Skeletal muscle cell (primary cell): Measurements from ENCODE around the gene PHKB.

Experiments used
- DNase-seq: peaks from one replicate; pipeline ENCODE4 v3.0.0-alpha.2; 2010; ENCODE audit warnings: low read depth
- H3K4me3 ChIP-seq: 2 replicates; pipeline ENCODE4 v1.5.1; 2011; ENCODE audit warnings: low read depth, mild to moderate bottlenecking, control low read depth, low read length, moderate library complexity

PHKB gene

DNA sequence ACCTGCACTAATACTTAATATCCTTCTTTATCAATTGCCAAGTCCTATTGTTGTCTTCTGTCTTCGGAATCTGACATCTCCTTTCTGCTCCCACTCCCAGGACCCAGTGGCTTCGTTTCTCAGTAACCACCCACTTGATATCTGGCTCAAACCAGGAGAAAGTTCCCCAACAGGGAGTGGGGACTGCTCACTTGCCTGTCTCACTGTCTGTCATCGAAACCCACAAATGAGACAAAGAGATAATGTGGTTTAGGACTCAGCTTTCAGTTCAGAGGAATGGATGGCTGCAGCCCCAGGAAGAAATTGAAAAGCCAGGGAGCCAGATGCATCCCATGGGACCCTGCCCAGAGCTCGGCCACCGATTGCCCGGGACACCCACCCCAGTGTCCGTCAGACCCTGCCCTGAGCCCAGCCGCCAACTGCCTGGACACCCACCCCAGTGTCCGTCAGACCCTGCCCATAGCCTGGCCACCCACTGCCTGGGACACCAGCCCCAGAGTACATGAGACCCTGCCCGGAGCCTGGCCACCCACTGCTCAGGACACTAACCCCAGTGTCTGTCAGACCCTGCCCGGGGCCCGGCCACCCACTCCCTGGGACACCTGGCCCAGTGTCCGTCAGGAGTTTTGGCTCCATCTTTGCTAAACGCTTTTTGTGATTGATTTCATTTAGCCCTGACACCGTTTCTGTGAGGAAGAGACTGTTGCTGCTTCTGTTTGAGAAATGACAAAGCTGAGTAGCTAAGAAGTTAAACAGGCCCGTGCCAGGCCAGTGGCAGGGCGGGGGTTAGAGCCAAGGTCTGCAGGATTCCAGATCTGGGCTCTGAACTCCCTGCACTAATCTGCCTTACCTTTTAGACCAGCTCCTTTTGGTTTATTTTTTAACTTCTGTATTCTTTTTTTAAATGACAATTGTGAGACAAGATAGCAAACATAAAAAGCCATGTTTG lies 251.4 kb downstream of the PHKB start:
- DNase-seq, result no peak
- H3K4me3 ChIP-seq, result no peak overlapping the region

DNA sequence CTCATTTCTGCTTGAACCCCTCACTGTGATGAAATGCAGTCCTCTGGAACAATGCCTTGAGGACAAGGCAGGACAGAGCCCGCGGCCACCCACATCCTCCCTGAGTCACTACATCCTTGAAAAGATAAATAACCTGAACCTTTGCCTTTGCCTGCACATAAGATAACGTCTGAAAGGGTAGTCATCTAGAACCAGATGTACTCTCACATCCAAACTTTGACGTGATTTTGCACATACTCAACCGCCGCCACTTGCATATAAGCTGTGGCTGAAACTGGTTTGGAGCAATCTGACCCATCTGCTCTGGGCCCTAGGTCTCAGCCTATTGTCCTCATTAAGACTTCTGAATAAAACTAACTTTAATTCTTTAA lies 252.1 kb downstream of the PHKB start:
- no peak overlapping the region for H3K4me3 ChIP-seq
- peak; percentile 70 for DNase-seq

DNA sequence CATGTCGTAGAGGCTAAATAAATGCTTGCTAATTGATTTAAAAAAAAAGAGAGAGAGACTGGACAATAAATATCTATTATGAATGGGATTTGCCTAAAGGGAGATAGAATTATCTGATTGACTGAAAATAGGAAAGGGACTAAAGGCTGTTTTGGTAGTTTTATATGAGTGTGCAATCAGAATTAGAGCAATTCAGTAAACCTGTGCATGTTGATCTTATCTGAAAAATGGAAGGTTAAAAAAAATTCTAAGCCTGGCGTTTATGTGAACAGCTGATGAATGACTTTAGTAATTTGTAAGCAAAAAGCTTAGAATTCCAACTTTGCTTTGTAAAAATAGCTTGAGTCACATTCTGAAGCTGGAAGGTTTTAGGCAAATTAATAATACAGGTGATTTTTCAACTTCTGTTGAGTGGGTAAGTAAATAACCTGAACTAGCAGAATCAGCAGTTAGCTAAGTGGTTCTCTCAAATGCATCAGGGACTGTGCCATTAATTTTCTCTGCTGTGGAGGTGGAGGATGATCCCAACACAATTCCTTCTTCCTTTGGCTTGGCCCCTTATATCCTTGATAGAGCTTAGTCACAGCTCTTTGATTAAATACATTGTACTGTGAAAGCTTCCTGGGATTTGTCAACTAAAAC lies 254.4 kb downstream of the PHKB start:
- DNase-seq, result no peak
- no peak overlapping the region for H3K4me3 ChIP-seq

DNA sequence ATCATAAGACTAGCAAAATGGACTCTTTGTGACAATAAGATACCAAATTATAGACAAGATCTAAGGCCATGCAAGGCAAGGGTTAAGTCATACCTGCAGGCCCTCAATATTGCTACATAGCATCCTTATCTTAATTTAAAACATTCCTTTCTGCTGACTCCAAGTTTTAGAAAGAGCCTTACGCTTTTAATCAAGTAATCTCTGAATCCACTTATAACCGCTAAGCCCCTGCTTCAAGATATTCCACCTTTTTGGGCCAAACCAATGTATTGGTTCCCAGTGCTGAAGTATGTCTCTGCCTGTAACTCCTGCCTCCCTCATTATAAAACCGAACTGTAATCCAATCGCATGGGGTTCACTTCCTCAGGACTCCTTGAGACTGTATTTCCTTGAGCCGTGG lies 255.4 kb downstream of the PHKB start:
- DNase-seq, result no peak
- H3K4me3 ChIP-seq, result no peak overlapping the region

DNA sequence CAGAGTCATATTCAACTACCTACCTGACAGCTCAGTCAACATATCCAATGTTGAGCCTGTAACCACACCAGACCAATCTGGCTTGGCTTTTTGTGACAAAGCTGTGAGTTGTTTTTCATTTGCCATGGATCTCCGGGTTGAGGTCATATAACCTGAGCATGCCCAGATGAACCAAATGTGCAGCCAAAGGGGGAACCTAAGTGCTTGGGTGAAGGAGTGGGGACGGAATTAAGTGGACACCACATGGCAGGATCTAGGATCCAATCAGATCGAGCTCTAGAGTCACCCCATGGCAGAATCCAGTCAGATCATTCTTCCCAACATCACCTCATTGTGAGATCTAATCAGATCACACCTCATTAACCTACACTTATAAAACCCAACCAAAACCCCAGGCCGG lies 258.6 kb downstream of the PHKB start:
- no peak for DNase-seq
- no peak overlapping the region for H3K4me3 ChIP-seq

DNA sequence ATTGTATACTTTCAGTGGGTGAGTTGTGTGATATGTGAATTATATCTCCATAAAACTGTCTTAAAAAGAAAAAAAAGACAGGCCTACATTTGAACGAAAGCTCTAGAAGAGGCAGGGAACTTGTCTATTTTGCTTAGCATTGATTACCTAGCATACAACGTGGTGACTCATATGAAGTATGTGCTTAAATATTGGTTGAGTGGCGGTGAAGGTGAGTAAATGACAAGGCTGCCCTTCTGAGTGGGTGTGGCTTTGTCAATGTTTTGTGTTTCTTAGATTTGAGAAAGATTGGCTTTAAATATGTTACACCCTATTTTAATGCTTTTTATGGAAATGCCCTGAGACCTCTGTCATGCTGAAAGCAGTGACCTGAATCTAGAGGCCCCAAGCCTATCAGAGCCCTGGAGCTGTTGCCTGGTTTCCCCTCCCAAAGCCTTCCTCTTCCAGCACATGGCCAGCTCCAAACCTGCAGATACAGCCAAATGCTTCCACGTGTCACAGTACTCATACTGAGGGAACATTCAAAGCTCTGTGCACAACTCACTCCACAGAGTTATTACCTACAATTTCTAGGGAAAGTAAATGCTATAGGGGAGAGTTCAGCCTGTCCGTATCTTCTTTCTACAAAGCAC lies 260.0 kb downstream of the PHKB start:
- no peak for DNase-seq
- no peak overlapping the region for H3K4me3 ChIP-seq

DNA sequence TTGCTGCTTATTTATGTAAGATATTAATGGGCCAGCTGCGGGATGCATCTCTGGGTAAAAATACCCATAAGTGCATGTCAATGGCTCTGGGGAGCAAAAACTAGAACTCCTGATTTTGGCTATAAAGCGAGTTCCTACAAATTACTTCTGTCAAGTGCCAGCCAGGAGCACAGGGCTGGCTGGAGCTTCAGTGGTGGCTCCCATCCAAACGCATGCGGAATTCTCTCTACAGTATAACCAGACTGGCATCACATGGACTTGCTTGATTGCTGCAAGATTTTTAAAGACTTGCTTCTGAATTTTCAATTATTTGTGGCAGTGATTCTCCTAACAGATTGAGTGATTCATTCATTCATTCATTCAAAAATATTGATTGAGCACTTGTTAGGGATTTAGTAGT lies 260.9 kb downstream of the PHKB start:
- H3K4me3 ChIP-seq, result no peak overlapping the region
- no peak for DNase-seq

DNA sequence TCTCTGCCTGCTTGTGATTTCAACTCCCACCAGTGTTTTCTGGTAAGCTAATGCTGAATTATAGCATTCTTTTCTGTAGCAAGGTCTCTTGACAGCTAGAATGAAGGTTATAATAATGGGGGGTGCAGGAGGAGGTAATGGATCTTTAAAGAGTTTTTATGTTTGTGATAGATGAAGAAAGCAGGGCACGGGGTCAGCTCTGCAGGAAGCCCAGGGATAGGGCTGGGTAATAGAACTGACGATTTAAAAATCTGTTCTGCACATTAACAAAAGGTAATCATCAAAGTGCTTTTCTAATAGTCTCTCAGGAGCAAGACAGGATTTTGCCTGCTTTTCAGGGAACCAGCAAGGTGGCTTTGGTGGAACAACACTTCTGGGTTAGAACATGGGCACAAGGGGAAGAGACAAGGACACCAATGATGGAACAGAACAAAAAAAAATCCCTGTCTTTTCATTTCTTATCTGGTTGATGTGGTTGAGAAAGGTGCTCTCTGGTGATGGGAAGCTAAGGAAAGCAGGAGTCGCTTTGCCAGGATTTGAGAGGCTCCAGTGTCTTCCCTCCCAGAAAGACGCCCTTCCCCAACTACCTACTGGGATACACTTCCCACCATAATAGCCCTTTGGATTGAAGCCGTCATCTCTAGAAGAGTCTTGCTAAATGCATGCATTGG lies 263.1 kb downstream of the PHKB start:
- H3K4me3 ChIP-seq, result no peak overlapping the region
- no peak for DNase-seq

DNA sequence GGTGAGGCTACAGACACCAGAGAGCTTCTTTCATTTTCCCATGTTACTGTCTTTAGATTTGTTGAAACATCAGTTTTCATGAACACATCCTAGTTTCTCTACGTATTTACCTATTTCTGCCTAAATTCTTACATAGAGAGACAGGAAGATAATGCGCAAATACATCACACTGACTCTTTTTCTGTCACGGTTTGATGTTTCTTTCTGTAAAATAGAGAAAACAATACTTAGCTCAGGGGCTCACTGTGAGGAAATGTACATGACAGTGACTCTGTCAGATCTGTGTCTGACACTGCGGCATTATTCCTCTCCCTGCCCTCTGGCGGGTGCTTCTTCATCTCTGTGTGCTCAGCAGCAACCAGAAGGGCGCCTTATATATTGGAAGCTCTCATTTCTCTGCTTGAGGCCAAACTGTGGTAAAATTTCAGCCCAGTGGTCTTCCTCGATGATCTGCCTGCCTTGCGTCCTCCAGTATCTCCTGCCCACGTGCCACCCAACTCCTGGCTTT lies 264.1 kb downstream of the PHKB start:
- no peak overlapping the region for H3K4me3 ChIP-seq
- no peak for DNase-seq

DNA sequence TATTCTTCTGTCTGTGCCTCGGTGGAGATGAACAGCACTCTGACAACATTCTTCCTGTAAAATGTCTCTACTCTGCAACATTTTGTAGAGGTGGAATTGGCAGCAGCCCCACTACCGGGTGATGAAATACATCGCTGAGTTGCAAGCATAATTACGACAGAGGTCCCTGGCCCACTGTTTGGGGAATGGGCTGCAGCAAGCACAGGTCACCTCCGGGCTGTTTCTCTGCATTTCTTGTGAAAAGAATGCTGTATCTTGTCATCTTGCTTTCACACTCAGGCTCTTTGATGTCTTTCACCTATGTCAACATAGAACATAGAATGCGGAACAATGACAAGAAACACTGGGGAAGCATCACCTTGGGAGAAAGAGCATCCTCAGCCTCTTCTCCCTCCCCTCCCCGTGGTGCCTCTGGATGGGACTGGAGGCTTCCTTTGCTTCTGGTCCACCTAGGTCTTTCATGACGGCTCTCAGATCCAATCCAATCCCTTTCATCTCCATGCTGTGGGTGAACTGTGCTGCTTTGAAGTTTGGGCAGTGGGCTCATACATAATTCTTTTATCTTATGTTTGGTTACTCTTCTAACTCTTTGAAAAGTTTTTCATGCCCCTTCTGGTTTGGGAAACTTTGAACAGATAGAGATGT lies 265.0 kb downstream of the PHKB start:
- DNase-seq, result peak; percentile 9
- no peak overlapping the region for H3K4me3 ChIP-seq

DNA sequence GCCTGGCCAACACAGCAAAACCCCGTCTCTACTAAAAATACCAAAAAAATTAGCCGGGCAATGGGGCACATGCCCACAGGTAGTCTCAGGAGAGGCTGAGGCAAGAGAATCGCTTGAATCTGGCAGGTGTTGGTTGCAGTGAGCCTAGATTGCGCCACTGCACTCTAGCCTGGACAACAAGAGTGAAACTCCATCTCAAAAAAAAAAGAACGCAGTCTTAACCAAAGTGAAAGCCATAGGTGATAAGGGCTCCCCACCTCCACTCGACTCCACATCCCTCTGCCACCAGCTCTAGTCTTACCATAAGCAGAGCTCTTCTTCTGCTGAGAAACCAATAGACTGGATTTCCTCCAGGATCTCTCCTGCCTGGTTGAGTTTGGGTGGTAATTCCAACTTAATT lies 266.0 kb downstream of the PHKB start:
- H3K4me3 ChIP-seq, result no peak overlapping the region
- no peak for DNase-seq

DNA sequence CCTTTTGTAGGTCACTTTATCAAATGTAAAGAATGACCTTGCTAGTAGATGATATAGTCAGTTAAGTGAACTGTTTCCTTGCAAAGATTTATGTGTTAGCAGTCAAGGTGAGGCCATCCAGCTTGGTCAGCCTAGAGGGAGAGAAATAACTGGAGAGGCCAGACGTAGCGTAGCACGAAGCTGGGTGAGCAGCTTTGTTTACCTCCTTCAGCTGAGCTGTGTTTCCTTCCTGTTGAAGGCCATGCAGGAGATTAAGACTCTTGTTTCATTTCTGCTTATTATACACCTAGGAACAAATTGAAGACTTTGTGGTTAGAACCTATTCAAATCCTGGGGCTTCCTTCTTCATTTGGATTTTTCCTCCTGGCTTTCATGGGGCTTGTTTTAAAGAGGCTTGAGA lies 267.1 kb downstream of the PHKB start:
- no peak overlapping the region for H3K4me3 ChIP-seq
- no peak for DNase-seq

DNA sequence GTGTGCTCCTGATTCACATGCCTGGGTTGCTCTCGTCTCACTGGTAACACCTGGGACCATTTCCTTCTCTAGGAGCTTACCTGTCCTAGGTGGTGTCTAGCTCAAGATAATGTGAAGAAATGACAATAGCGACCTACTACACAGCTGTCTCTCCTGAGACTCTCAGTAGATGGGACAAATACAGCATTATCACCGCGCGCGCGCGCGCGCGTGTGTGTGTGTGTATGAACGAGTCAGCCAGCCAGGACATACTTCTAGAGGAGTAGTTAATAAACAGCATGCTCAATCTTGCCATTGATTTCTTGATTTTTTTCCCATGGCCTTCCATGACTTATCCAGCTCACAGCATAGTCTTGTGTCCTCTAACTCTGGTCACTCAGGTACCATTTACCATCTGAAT lies 268.6 kb downstream of the PHKB start:
- DNase-seq, result no peak
- no peak overlapping the region for H3K4me3 ChIP-seq

DNA sequence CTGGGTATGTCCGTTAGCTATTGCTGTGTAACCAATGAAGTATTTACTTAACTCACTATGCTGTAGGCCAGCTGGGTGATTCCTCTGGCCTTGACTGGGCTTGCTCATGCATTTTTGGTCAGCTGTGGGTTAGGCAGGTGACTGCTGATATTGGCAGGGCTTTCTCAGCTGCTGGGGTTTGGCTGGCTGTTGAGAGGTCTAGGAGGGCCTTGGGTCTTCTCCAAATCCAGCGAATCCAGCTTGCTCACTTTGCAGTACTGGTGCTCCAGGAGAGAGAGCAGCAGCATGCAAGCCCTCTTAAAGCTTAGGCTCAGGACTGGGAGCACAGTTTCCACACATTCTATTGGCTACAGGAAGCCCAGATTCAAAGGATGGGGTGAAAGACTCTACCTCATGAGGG lies 270.1 kb downstream of the PHKB start:
- DNase-seq, result peak; percentile 85
- no peak overlapping the region for H3K4me3 ChIP-seq

DNA sequence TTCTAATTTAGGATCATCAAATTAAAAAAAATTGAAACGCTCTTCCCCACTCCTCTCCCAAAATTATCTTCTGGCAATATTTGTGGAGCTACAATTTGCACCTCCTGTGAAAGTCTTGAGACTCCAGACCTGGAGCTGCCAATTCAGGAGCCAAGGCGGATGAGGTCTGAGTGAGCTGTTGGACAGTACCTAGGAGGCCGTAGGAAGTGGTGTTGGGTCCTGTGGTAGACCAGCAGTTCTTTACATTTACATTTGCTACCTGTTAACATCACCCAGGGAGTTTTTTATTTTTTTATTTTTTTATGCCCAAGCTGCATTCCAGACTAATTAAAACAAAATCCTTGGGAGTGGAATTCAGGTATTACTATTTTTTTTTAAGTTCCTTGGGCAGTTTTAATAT lies 271.0 kb downstream of the PHKB start:
- DNase-seq, result peak; percentile 2
- H3K4me3 ChIP-seq, result no peak overlapping the region

DNA sequence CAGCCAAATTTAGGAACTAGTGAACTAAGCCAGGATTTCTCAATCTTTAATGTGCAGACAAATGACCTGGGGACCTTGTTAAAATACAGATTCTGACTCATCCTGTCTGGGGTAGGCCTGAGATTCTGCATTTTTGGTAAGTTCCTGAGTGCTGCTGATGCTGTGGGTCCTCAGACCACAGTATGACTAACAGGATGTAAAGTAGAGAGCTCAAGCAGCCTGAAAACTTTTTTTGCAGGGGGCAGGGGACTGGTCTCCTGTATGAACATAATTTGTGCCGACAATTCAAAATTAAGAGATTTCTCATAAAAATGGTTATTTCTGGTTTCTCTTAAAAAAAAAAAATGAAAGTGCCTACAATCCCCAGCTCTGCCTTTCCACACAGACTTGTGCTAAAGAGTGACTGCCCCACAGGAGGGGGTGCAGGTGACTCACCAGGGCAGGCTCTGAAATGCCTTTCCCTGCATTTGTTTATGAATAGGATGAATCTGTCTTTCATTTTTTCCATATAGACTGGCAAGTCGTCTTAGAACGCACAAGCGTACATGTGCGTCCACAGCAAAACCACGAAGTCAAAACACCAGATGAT lies 271.5 kb downstream of the PHKB start:
- peak; percentile 93 for DNase-seq
- H3K4me3 ChIP-seq, result no peak overlapping the region

DNA sequence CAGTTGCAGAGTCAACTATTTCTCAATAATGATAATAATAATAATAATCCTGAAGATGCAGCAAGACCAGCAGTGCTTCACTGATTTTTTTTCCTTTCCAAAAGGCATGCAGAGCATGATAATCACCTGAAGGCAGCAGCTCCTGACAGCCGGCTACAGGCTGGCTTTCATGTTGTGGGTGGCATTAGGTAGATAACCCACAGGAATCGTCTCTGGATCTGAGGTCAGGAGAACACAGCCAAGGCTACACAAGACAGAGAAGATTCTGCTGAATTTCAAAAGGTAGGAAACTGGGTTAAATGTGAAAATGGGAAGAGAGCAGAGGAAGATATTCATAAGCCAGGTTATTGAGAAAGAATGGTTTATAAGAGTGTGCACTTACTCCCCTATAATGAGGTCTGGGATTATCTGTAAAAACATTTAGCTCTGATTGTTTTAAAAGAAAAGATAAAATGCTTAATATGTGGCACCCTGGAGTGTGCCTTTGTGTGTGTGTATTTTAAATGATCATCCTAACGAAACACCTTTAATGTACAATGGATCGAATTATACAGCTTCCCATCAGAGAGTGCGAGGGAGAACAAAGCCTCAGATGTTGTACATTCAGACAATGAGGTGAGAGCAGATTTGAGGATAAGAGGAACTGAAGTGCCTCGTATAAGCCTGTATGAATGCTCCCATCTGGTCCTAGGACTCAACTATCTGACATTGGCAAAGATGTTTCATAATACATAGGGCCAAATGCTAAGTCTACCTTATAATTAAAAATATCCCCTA lies 273.1 kb downstream of the PHKB start:
- no peak for DNase-seq
- H3K4me3 ChIP-seq, result no peak overlapping the region

DNA sequence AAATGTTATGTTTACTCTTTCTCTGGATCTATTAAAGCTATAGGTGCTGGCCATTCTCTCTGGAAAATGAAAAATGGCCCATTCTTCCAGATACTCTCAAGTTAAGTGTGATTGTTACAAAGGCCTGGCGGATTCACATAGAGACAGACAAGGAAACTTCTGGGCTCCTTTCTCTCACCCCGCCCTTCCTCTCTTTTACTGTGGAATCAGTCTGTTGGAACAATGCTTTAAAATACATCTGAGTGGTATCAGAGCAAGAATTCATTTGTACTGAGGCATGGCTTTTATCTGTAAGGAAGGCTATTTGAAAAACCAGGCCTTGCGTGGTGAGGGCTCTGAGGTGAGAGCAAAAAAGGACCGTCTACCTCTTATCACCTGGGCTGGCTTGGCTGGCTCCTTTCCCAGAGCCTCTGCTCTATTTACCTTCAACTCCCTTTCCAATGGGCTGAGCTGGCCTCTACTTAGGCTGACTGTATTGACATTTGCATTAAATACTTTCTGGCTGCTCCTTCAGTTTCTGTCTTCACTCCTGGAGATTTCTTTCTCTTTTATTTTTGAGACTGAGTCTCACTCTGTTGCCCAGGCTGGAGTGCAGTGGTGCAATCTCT lies 274.0 kb downstream of the PHKB start:
- no peak for DNase-seq
- no peak overlapping the region for H3K4me3 ChIP-seq
